RWPE2 (cell line): ENCODE results near the gene MOCOS.

Experiments
- ATAC-seq: fragments of 200-7000 bp; cut with Tn5 transposase; 3 replicates; pipeline ENCODE4 v1.9.1; 2021; ENCODE audit warnings: low read depth
- DNase-seq: peaks from one replicate; pipeline ENCODE4 v3.0.0-alpha.2; 2020; ENCODE audit warnings: low spot score
- H3K27ac ChIP-seq: fragments of 450-650 bp; 2 replicates; pipeline ENCODE4 v1.5.1; 2017; ENCODE audit warnings: mild to moderate bottlenecking; ENCODE audit not compliant: poor library complexity, severe bottlenecking
- H3K27me3 ChIP-seq: fragments of 250-450 bp; sonication (Bioruptor Pico); 2 replicates; pipeline ENCODE4 v1.5.1; 2021; ENCODE audit warnings: mild to moderate bottlenecking, moderate library complexity; ENCODE audit not compliant: insufficient read depth, poor library complexity, severe bottlenecking
- H3K36me3 ChIP-seq: fragments of 250-450 bp; sonication (Bioruptor Pico); 2 replicates; pipeline ENCODE4 v1.5.1; 2020; ENCODE audit warnings: low read depth, mild to moderate bottlenecking, moderate library complexity
- H3K4me1 ChIP-seq: fragments of 250-450 bp; sonication (Bioruptor Pico); 2 replicates; pipeline ENCODE4 v1.5.1; 2021; ENCODE audit warnings: mild to moderate bottlenecking, moderate library complexity; ENCODE audit not compliant: insufficient read depth, poor library complexity, severe bottlenecking
- H3K4me3 ChIP-seq: fragments of 250-450 bp; sonication (Bioruptor Pico); 2 replicates; pipeline ENCODE4 v1.5.1; 2021; ENCODE audit warnings: mild to moderate bottlenecking, moderate library complexity; ENCODE audit not compliant: severe bottlenecking
- H3K9me3 ChIP-seq: fragments of 250-450 bp; sonication (Bioruptor Pico); 2 replicates; pipeline ENCODE4 v1.5.1; 2021; ENCODE audit warnings: mild to moderate bottlenecking, moderate library complexity; ENCODE audit not compliant: severe bottlenecking
- CTCF ChIP-seq: fragments of 450-650 bp; IDR thresholded peaks from one replicate; pipeline ENCODE4 v1.5.1; 2017; ENCODE audit warnings: mild to moderate bottlenecking, moderate library complexity; ENCODE audit not compliant: poor library complexity, severe bottlenecking

Gene MOCOS

GRCh38 chr18:36288689-36289088, 101.4 kb downstream of the MOCOS start:
- H3K36me3 ChIP-seq: no peaks in the 10 kb centered on the region
- TF ChIP-seq CTCF: no peak
- H3K27ac ChIP-seq: no peak overlapping the region
- no peaks in the 10 kb centered on the region for H3K4me1 ChIP-seq
- peaks cover 6% of the 10 kb centered on the region for H3K9me3 ChIP-seq
- H3K27me3 ChIP-seq: no peaks in the 10 kb centered on the region
- DNase-seq (no peak), ATAC-seq (no peak)
- no peak overlapping the region for H3K4me3 ChIP-seq

GRCh38 chr18:36294031-36294430, 106.7 kb downstream of the MOCOS start:
- H3K4me3 ChIP-seq: no peak overlapping the region
- peaks cover under 1% of the 10 kb centered on the region for H3K9me3 ChIP-seq
- no peaks in the 10 kb centered on the region for H3K36me3 ChIP-seq
- ATAC-seq (no peak), DNase-seq (no peak)
- no peaks in the 10 kb centered on the region for H3K27me3 ChIP-seq
- TF ChIP-seq CTCF: no peak
- H3K27ac ChIP-seq: no peak overlapping the region
- peaks cover 4% of the 10 kb centered on the region for H3K4me1 ChIP-seq

GRCh38 chr18:36295214-36295613, 107.9 kb downstream of the MOCOS start:
- H3K27me3 ChIP-seq: no peaks in the 10 kb centered on the region
- no peak for ATAC-seq

GRCh38 chr18:36295880-36296301, 108.6 kb downstream of the MOCOS start:
- Histone ChIP-seq H3K27ac (no peak overlapping the region), H3K27me3 (no peaks in the 10 kb centered on the region), H3K4me3 (no peak overlapping the region), H3K36me3 (no peaks in the 10 kb centered on the region), H3K9me3 (no peaks in the 10 kb centered on the region), H3K4me1 (peaks cover 7% of the 10 kb centered on the region)
- ATAC-seq: no peak
- TF ChIP-seq CTCF: no peak
- no peak for DNase-seq

More at GRCh38 chr18:36295214-36295613, 107.9 kb downstream of the MOCOS start:
- no peaks in the 10 kb centered on the region for H3K9me3 ChIP-seq
- DNase-seq: no peak
- no peak overlapping the region for H3K27ac ChIP-seq
- no peak for TF ChIP-seq CTCF
- H3K36me3 ChIP-seq: no peaks in the 10 kb centered on the region
- H3K4me1 ChIP-seq: peaks cover 7% of the 10 kb centered on the region
- H3K4me3 ChIP-seq: no peak overlapping the region

- peak overlapping the region; percentile 60 for H3K4me3 ChIP-seq
- DNase-seq: peak; percentile 87
- H3K27me3 ChIP-seq: no peaks in the 10 kb centered on the region
Observed at GRCh38 chr18:36296650-36297416, 109.5 kb downstream of the MOCOS start.

More at GRCh38 chr18:36296650-36297416, 109.5 kb downstream of the MOCOS start:
- peaks cover 13% of the 10 kb centered on the region for H3K4me1 ChIP-seq
- H3K27ac ChIP-seq: peak overlapping the region; percentile 66
- no peaks in the 10 kb centered on the region for H3K36me3 ChIP-seq
- ATAC-seq: peak; percentile 75
- H3K9me3 ChIP-seq: no peaks in the 10 kb centered on the region
- TF ChIP-seq CTCF: peak; percentile 90
